ENCODE results near the gene SLC22A1. TPM values are rescaled to one million over a fixed set of nuclear protein-coding genes. Genes with fewer than 3 reads are reported as not detected.

Gene SLC22A1
- total RNA-seq, 2 experiments from 2014 or later: 0.14 to 0.89 TPM

GRCh38 chr6:160085713-160086505, 35.7 kb upstream of the SLC22A1 start:
- Mint-ChIP-seq H3K27ac (no peak overlapping the region), H3K9me3 (no peaks in the 10 kb centered on the region), H3K4me3 (no peak overlapping the region), H3K36me3 (ENCODE audit: low read depth) (peaks cover 92% of the 10 kb centered on the region), H3K4me1 (ENCODE audit: low read depth) (no peaks in the 10 kb centered on the region), H3K27me3 (no peaks in the 10 kb centered on the region)
- peaks cover 83% of the 10 kb centered on the region for H3K36me3 ChIP-seq (ENCODE audit: insufficient read depth, low read length)
- TF ChIP-seq CTCF (IDR thresholded peaks at IDR 0.05): no peak
- H3K27me3 ChIP-seq (ENCODE audit: control insufficient read depth in 1 of 2, insufficient read depth in 2 of 2, low read length in 2 of 2): no peaks in the 10 kb centered on the region
- DNase-seq (peak in 1 of 14 experiments; percentile 16), ATAC-seq (ENCODE audit: poor library complexity) (no peak)
- intact Hi-C loops (cut with DNase I, micrococcal nuclease): loop anchor here in 1 of 2 experiments (5.0 kb wide), 1 partner anchor 371 kb away; no protein-coding TSS in a partner anchor
- no peak overlapping the region for H3K27ac ChIP-seq (ENCODE audit: low read depth in 1 of 2, low read length in 2 of 2)
- H3K9me3 ChIP-seq (ENCODE audit: control insufficient read depth in 1 of 2, insufficient read depth in 1 of 2, low read length in 2 of 2): no peaks in the 10 kb centered on the region
- peaks cover 3% of the 10 kb centered on the region for H3K4me1 ChIP-seq (ENCODE audit: insufficient read depth, low read length)
- ChIA-PET POLR2A (no interaction called here), CTCF (interaction anchor here (1.1 kb wide), 1 partner anchor 221 kb away, joined by 3 read pairs; no protein-coding TSS in a partner anchor)
- H3K4me3 ChIP-seq (ENCODE audit: low read length): no peak overlapping the region

GRCh38 chr6:160086754-160087153, 34.9 kb upstream of the SLC22A1 start:
- H3K27me3 Mint-ChIP-seq: no peaks in the 10 kb centered on the region
- Histone ChIP-seq H3K27me3 (ENCODE audit: control insufficient read depth in 1 of 2, insufficient read depth in 2 of 2, low read length in 2 of 2) (no peaks in the 10 kb centered on the region), H3K4me3 (ENCODE audit: low read length) (no peak overlapping the region), H3K9me3 (ENCODE audit: control insufficient read depth in 1 of 2, insufficient read depth in 1 of 2, low read length in 2 of 2) (no peaks in the 10 kb centered on the region), H3K36me3 (ENCODE audit: insufficient read depth, low read length) (peaks cover 82% of the 10 kb centered on the region), H3K27ac (ENCODE audit: low read depth in 1 of 2, low read length in 2 of 2) (no peak overlapping the region), H3K4me1 (ENCODE audit: insufficient read depth, low read length) (peaks cover 3% of the 10 kb centered on the region)
- no peak for TF ChIP-seq CTCF (IDR thresholded peaks at IDR 0.05)
- DNase-seq (no peak), ATAC-seq (ENCODE audit: poor library complexity) (no peak)
- intact Hi-C loops (cut with DNase I, micrococcal nuclease): loop anchor here in 1 of 2 experiments (5.0 kb wide), 1 partner anchor 371 kb away; no protein-coding TSS in a partner anchor
- H3K4me3 Mint-ChIP-seq: no peak overlapping the region
- H3K9me3 Mint-ChIP-seq: no peaks in the 10 kb centered on the region
- peaks cover 89% of the 10 kb centered on the region for H3K36me3 Mint-ChIP-seq (ENCODE audit: low read depth)
- CTCF ChIA-PET: no interaction called here
- no peaks in the 10 kb centered on the region for H3K4me1 Mint-ChIP-seq (ENCODE audit: low read depth)
- no peak overlapping the region for H3K27ac Mint-ChIP-seq
- POLR2A ChIA-PET: no interaction called here

GRCh38 chr6:160088069-160088783, 33.4 kb upstream of the SLC22A1 start:
- TF ChIP-seq CTCF (IDR thresholded peaks at IDR 0.05): no peak
- peaks cover 88% of the 10 kb centered on the region for H3K36me3 Mint-ChIP-seq (ENCODE audit: low read depth)
- no peak overlapping the region for H3K27ac ChIP-seq (ENCODE audit: low read depth in 1 of 2, low read length in 2 of 2)
- peaks cover 88% of the 10 kb centered on the region for H3K36me3 ChIP-seq (ENCODE audit: insufficient read depth, low read length)
- no peaks in the 10 kb centered on the region for H3K9me3 Mint-ChIP-seq
- H3K27ac Mint-ChIP-seq: no peak overlapping the region
- H3K4me3 Mint-ChIP-seq: no peak overlapping the region
- POLR2A ChIA-PET: no interaction called here
- H3K27me3 Mint-ChIP-seq: no peaks in the 10 kb centered on the region
- no peak for DNase-seq
- H3K27me3 ChIP-seq (ENCODE audit: control insufficient read depth in 1 of 2, insufficient read depth in 2 of 2, low read length in 2 of 2): no peaks in the 10 kb centered on the region
- intact Hi-C loops (cut with DNase I, micrococcal nuclease): loop anchor here in 1 of 2 experiments (5.0 kb wide), 1 partner anchor 369 kb away; no protein-coding TSS in a partner anchor
- no peak overlapping the region for H3K4me3 ChIP-seq (ENCODE audit: low read length)
- peaks cover 3% of the 10 kb centered on the region for H3K4me1 ChIP-seq (ENCODE audit: insufficient read depth, low read length)
- no peak for ATAC-seq (ENCODE audit: poor library complexity)
- no peaks in the 10 kb centered on the region for H3K9me3 ChIP-seq (ENCODE audit: control insufficient read depth in 1 of 2, insufficient read depth in 1 of 2, low read length in 2 of 2)
- H3K4me1 Mint-ChIP-seq (ENCODE audit: low read depth): no peaks in the 10 kb centered on the region
- CTCF ChIA-PET: interaction anchor here (1.2 kb wide), 2 partner anchors 50 to 368 kb away, joined by 3 to 4 read pairs; no protein-coding TSS in a partner anchor

Measured in CD4-positive, alpha-beta T cell (primary cell).